ENCODE measurements around the gene ADCY1.

The ADCY1 gene

DNA sequence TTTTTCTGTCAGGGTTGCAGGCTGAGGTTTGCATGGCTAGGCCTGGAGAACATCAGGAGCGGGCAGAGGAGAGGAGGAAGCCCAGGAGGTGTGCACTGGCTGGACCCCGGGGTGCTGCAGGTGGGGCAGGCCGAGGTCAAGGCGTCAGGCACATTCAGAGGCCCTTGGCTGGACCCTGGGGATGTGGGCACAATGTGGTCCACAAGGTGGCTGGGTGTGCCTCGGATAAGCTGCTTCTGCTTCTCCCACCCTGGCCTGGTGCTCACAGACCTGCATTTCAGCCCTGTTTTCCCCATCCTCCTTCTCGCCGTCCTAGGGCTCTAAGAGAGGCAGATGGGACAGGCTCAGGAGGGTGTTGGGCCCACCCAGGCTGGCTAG lies 108.2 kb downstream of the ADCY1 start:
- TF ChIP-seq, protein P1, sequence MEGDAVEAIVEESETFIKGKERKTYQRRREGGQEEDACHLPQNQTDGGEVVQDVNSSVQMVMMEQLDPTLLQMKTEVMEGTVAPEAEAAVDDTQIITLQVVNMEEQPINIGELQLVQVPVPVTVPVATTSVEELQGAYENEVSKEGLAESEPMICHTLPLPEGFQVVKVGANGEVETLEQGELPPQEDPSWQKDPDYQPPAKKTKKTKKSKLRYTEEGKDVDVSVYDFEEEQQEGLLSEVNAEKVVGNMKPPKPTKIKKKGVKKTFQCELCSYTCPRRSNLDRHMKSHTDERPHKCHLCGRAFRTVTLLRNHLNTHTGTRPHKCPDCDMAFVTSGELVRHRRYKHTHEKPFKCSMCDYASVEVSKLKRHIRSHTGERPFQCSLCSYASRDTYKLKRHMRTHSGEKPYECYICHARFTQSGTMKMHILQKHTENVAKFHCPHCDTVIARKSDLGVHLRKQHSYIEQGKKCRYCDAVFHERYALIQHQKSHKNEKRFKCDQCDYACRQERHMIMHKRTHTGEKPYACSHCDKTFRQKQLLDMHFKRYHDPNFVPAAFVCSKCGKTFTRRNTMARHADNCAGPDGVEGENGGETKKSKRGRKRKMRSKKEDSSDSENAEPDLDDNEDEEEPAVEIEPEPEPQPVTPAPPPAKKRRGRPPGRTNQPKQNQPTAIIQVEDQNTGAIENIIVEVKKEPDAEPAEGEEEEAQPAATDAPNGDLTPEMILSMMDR (IDR thresholded peaks at IDR 0.05) = no peak

DNA sequence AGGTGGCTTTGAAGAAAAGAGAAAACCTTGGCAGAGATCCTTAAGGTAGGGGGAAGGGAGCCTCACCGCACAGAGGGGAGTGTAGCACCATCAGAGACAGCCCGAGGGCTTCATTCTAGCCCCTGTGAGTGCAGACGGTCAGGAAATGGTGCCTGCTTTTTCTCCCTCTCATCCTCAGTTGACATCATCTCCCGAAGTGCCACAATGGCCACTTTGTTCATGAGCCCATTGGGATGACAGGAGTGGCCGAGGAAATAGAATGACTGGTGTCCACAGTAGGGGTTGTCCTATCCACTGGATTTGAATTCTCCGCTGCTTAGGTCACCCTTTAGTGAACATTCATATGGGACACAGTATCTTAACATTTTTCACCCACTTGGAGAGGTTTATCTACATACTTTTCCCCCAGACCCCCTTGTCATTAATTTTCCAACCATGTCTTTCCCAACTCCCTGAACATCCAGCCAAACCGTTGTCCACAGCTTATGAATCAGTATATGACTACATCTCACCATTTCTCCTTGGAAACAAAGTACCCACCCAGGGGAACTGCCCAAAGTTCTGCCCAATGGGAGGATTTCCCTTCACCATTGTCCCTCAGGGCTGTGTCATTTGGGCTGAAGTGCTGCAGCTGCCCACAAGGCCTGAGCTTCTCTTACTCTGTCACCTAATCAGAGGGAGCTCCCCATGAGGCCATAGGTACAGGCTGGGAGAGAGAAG lies 108.8 kb downstream of the ADCY1 start:
- TF ChIP-seq, protein P1 (IDR thresholded peaks at IDR 0.05) = no peak

DNA sequence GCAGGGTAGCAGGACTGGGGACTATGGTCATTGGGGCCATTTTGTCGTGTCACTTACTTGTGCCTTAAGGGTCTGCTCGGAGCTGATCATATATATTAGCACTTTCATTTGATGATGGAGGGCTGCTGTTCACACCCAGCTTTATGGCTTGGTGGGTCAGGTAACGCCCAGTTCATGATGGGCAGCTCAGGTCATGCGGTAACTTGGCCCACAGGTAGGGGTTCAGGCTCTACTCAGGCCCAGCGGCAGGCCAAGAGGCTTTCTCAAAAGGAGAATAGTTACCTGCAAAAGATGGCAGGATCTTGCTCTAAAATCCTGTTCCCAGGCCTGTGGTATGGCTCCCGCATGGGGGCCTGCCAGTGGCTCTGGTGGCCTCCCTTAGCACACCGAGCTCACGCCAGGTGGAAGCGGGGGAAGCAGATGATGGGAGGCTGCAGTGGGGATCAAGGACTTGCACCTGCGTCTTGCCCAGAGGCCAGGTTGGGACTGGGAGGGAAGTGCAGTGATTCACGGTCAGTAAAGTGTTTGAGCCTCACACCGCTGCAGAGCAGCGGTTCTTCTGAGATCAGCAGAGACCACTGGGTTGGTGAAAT lies 109.5 kb downstream of the ADCY1 start:
- TF ChIP-seq, protein P1 (IDR thresholded peaks at IDR 0.05) = no peak

DNA sequence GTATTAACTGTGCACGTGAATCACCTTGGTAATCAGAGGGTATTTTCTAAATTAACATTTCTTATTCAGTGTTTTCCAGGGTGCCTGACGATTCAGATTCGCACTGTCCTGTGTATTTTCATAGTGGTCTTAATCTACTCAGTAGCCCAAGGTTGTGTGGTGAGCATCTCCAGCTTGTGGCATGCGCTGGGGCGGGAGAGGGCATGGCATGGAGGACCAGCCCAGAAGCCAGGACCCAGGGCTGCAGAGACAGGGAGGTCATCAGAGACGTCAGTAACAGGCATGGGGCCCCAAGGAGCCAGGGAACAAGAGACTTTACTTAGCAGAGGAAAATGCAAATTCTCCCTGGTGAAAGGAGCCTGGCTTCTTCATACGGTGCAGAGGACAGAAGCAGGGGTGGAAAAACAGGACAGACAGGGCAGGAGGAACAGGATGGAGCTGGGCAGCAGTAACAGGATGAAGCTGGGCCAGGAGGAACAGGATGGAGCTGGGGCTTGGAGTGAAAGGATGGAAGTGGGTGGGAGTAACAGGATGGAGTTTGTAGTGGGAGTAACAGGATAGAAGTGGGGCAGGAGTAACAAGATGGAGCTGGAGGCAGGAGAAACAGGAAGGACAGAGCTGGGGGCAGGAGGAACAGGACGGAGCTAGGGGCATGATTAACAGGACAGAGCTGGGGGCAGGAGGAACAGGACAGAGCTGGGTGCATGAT lies 110.9 kb downstream of the ADCY1 start:
- TF ChIP-seq, protein P1 (IDR thresholded peaks at IDR 0.05) = no peak

DNA sequence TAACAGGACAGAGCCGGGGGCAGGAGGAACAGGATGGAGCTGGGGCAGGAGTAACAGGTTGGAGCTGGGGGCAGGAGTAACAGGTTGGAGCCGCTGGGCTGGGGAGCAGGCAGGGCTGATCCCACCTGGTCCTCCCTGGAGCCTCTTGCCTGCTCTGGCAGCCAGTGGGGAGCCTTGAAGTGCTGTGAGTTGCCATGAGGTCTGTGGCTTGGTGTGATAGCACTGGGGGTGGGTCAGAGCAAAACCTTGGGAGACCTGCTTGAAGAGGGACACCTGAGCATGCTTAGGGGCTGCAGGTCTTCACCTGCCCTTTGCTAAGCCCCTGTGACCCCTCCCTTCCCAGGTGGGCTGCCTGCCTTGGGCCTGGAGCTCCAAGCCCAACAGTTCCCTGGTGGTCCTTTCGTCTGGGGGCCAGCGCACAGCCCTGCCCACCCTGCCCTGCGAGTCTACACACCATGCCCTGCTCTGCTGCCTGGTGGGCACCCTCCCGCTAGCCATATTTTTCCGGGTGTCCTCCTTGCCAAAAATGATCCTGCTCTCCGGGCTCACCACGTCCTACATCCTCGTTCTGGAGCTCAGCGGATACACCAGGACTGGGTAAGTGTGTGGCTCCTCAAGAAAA lies 111.6 kb downstream of the ADCY1 start:
- TF ChIP-seq, protein P1 (IDR thresholded peaks at IDR 0.05) = no peak

DNA sequence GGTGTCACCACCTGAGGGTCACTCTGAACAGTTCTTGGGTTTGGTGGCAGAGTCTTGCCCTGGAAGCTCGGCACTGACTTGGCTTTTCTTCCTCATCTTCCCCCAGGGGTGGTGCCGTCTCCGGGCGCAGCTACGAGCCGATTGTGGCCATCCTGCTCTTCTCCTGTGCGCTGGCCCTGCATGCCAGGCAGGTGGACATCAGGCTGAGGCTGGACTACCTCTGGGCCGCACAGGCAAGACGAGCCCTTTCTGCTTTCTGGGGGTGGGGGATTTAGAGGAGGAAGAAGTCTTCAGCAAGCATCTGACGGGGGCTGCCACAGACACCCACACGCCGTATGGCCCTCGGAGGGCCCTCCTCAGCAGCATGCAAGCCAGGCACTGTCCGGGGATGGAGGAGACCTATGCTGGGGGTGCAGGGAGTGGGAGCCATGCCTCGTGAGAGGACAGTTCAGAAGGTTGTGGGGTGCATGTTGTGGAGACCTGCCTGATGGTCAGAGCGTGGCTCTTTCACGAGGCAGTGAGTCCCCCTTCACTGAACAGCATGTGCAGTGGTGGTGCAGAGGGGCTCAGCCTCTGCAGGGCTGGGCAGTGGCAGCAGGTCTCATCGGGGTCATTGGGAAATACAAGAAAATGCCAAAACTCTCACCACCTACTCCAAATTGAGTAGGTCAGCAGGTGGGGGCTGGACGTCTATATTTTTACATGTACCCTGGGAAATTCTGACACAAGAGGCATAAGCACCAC lies 112.4 kb downstream of the ADCY1 start:
- TF ChIP-seq, protein P1 (IDR thresholded peaks at IDR 0.05) = no peak

DNA sequence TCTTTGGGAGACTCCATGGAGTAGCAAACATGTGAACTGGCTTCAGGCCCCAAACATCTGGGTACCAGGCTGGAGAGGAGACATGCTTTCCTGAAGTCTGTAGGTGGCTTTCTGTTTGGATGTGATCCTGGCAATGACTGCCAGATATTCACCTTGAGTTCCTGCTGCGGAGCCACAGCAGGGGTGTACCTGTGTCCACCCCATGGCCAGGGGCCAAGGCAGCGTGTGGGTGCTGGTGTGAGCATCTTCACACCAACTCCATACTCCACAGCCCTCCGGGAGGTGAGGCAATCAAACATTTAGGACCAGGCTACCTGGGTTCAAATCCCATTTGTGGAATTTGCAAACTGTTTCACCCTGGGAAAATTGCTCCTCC lies 113.0 kb downstream of the ADCY1 start:
- TF ChIP-seq, protein P1 (IDR thresholded peaks at IDR 0.05) = no peak

All from LNCAP (cell line).